GM23338 (cell line): ENCODE results near the gene ZSCAN4. TPM values are rescaled to one million over a fixed set of nuclear protein-coding genes. Genes with fewer than 3 reads are reported as not detected.

Experiments
- ATAC-seq: fragments of 200-7000 bp; cut with Tn5 transposase; 3 replicates; pipeline ENCODE4 v1.9.1; 2020
- DNase-seq: peaks from one replicate; pipeline ENCODE4 v3.0.0-alpha.2; 2015; ENCODE audit warnings: low spot score
- H2AFZ ChIP-seq: fragments of 200-600 bp; sonication (generic); 2 replicates; pipeline ENCODE4 v1.8.0; 2016; ENCODE audit warnings: antibody characterized with exemption, mild to moderate bottlenecking, moderate library complexity
- H3F3A ChIP-seq: fragments of 200-600 bp; sonication (generic); replicated peaks from 2 replicates; pipeline ENCODE4 v1.8.0; 2017; ENCODE audit warnings: antibody characterized with exemption, mixed run types, low read depth
- H3K27ac ChIP-seq: fragments of 200-600 bp; sonication (generic); 2 replicates; pipeline ENCODE4 v1.6.1; 2016; ENCODE audit warnings: low read depth
- H3K27me3 ChIP-seq: fragments of 200-600 bp; sonication (generic); 2 replicates; pipeline ENCODE4 v1.8.0; 2016; ENCODE audit warnings: mild to moderate bottlenecking, mixed run types, moderate library complexity; ENCODE audit not compliant: insufficient read depth
- H3K36me3 ChIP-seq: fragments of 200-600 bp; sonication (generic); 2 replicates; pipeline ENCODE4 v1.8.0; 2016; ENCODE audit warnings: mild to moderate bottlenecking; ENCODE audit not compliant: insufficient read depth
- H3K4me1 ChIP-seq: fragments of 200-600 bp; sonication (generic); 2 replicates; pipeline ENCODE4 v1.8.0; 2016; ENCODE audit warnings: mild to moderate bottlenecking, moderate library complexity; ENCODE audit not compliant: insufficient read depth
- H3K4me2 ChIP-seq: fragments of 200-600 bp; sonication (generic); 2 replicates; pipeline ENCODE4 v1.7.1; 2017; ENCODE audit warnings: mixed run types
- H3K4me3 ChIP-seq: fragments of 200-600 bp; sonication (generic); 2 replicates; pipeline ENCODE4 v1.6.1; 2016; ENCODE audit warnings: mixed run types
- H3K79me2 ChIP-seq: fragments of 200-600 bp; sonication (generic); replicated peaks from 2 replicates; pipeline ENCODE4 v1.8.0; 2017; ENCODE audit warnings: mild to moderate bottlenecking; ENCODE audit not compliant: insufficient read depth
- H3K9me2 ChIP-seq: fragments of 200-600 bp; sonication (generic); 2 replicates; pipeline ENCODE4 v1.8.0; 2017; ENCODE audit not compliant: insufficient read depth
- H4K20me1 ChIP-seq: fragments of 200-600 bp; sonication (generic); replicated peaks from 2 replicates; pipeline ENCODE4 v1.8.0; 2017; ENCODE audit warnings: mild to moderate bottlenecking; ENCODE audit not compliant: insufficient read depth
- H3K27ac Mint-ChIP-seq: 2 replicates; pipeline ENCODE4 v1.8.0; 2020; ENCODE audit warnings: inconsistent platforms, mild to moderate bottlenecking, moderate library complexity, mixed read lengths
- H3K27me3 Mint-ChIP-seq: 3 replicates; pipeline ENCODE4 v1.8.0; 2022; ENCODE audit warnings: low read depth, mild to moderate bottlenecking, moderate library complexity, mixed read lengths, inconsistent platforms; ENCODE audit not compliant: insufficient read depth, poor library complexity
- H3K36me3 Mint-ChIP-seq: 3 replicates; pipeline ENCODE4 v1.8.0; 2021; ENCODE audit warnings: low read depth, mild to moderate bottlenecking, inconsistent platforms, moderate library complexity, mixed read lengths
- H3K4me1 Mint-ChIP-seq: 3 replicates; pipeline ENCODE4 v1.8.0; 2020; ENCODE audit warnings: mild to moderate bottlenecking, inconsistent platforms, mixed read lengths
- H3K4me3 Mint-ChIP-seq: 3 replicates; pipeline ENCODE4 v1.8.0; 2021; ENCODE audit warnings: moderate library complexity, mild to moderate bottlenecking, inconsistent platforms, mixed read lengths
- H3K9me3 Mint-ChIP-seq: 3 replicates; pipeline ENCODE4 v1.8.0; 2020; ENCODE audit warnings: moderate library complexity, mild to moderate bottlenecking, inconsistent platforms, mixed read lengths
- CREB1 ChIP-seq: fragments of 250-450 bp; sonication (Bioruptor Pico); IDR thresholded peaks from 2 replicates; pipeline ENCODE4 v1.5.0; 2020; ENCODE audit warnings: low read depth, mild to moderate bottlenecking, moderate library complexity
- CTCF ChIP-seq, 2 experiments: fragments of 200-600 bp in 1 of 2; sonication (generic) in 1 of 2; conservative IDR thresholded peaks; 2 replicates each; pipeline versions ENCODE4 v1.5.1 to v1.6.1; 2016 to 2017; ENCODE audit warnings: antibody characterized with exemption in 2 of 2, low read depth in 2 of 2, mild to moderate bottlenecking in 2 of 2, moderate library complexity in 1 of 2
- ETS1 ChIP-seq: IDR thresholded peaks from 2 replicates; pipeline ENCODE4 v1.6.1; 2016; ENCODE audit warnings: antibody characterized with exemption
- EZH2 ChIP-seq: fragments of 200-600 bp; sonication (generic); IDR thresholded peaks from one replicate; pipeline ENCODE4 v1.8.0; 2017; ENCODE audit warnings: antibody characterized with exemption, mild to moderate bottlenecking, low read depth; ENCODE audit not compliant: unreplicated experiment
- EZH2phosphoT487 ChIP-seq: fragments of 200-600 bp; sonication (generic); IDR thresholded peaks from one replicate; pipeline ENCODE4 v1.8.1; 2018; ENCODE audit warnings: antibody characterized with exemption; ENCODE audit not compliant: unreplicated experiment
- JUNB ChIP-seq: IDR thresholded peaks from one replicate; pipeline ENCODE4 v1.6.1; 2016; ENCODE audit warnings: antibody characterized with exemption; ENCODE audit not compliant: unreplicated experiment
- NANOG ChIP-seq: IDR thresholded peaks from 2 replicates; pipeline ENCODE4 v1.6.1; 2016; ENCODE audit warnings: antibody characterized with exemption, borderline replicate concordance
- POLR2AphosphoS5 ChIP-seq: IDR thresholded peaks from 2 replicates; pipeline ENCODE4 v1.6.1; 2016; ENCODE audit warnings: antibody characterized with exemption, low read depth
- REST ChIP-seq: IDR thresholded peaks from one replicate; pipeline ENCODE4 v1.6.1; 2018; ENCODE audit warnings: antibody characterized with exemption; ENCODE audit not compliant: unreplicated experiment
- STAT1 ChIP-seq: IDR thresholded peaks from one replicate; pipeline ENCODE4 v1.6.1; 2016; ENCODE audit warnings: antibody characterized with exemption; ENCODE audit not compliant: unreplicated experiment
- ZNF114 ChIP-seq: fragments of 250-450 bp; sonication (Bioruptor Pico); IDR thresholded peaks from 2 replicates; pipeline ENCODE4 v1.5.0; 2020; ENCODE audit warnings: mild to moderate bottlenecking, moderate library complexity
- ZNF331 ChIP-seq: fragments of 250-450 bp; sonication (Bioruptor Pico); IDR thresholded peaks from 2 replicates; pipeline ENCODE4 v1.5.0; 2020; ENCODE audit warnings: low read depth, mild to moderate bottlenecking, moderate library complexity
- ZNF462 ChIP-seq: fragments of 250-450 bp; sonication (Bioruptor Pico); IDR thresholded peaks from 2 replicates; pipeline ENCODE4 v1.5.0; 2020; ENCODE audit warnings: mild to moderate bottlenecking, moderate library complexity
- polyA plus RNA-seq: library from polyadenylated mRNA; unstranded; fragments of >200 nt; fragmentation: Nextera tagmentation; extraction: Ambion mirVana; gene quantifications from 2 replicates; pipeline ENCODE4 v1.2.1, GENCODE V29; 2016
- total RNA-seq: library from RNA; depleted of rRNA; stranded (reverse); fragments of >200 nt; shearing (Covaris generic); gene quantifications from 2 replicates; pipeline ENCODE4 v1.2.3, GENCODE V29; 2014

Gene ZSCAN4
- total and polyA plus RNA-seq, 2 experiments from 2014 or later, result not detected

GRCh38 chr19:57641715-57642234, 27.0 kb upstream of the ZSCAN4 start:
- Histone ChIP-seq H3K79me2 (peaks cover 3% of the 10 kb centered on the region; the same call in 1 of the 2 replicates), H4K20me1 (0 out of 2 replicates have a peak, but pooled peaks cover 5% of the 10 kb centered on the region), H3F3A (no peaks in the 10 kb centered on the region), H3K4me1 (no peaks in the 10 kb centered on the region), H3K27ac (no peak overlapping the region), H3K27me3 (no peaks in the 10 kb centered on the region), H3K9me2 (peaks cover 4% of the 10 kb centered on the region; the same call in 1 of the 2 replicates), H3K36me3 (peaks cover 42% of the 10 kb centered on the region), H3K4me2 (no peak overlapping the region), H3K4me3 (no peak overlapping the region), H2AFZ (no peak overlapping the region)
- Mint-ChIP-seq H3K9me3 (peaks cover 15% of the 10 kb centered on the region), H3K27me3 (no peaks in the 10 kb centered on the region), H3K4me1 (no peaks in the 10 kb centered on the region), H3K27ac (no peak overlapping the region), H3K4me3 (no peak overlapping the region), H3K36me3 (peaks cover 65% of the 10 kb centered on the region)
- no peak for ATAC-seq
- TF ChIP-seq ZNF462 (CRISPR knock-in tag) (no peak), CTCF (conservative IDR thresholded peaks at IDR 0.05; ENCODE audit: low read depth in 2 of 2) (no peak), STAT1 (no peak), JUNB (no peak), ETS1 (no peak), CREB1 (CRISPR knock-in tag) (no peak), EZH2 (no peak), ZNF114 (CRISPR knock-in tag) (no peak), EZH2phosphoT487 (no peak), REST (no peak), POLR2AphosphoS5 (no peak), ZNF331 (CRISPR knock-in tag) (no peak), NANOG (no peak)
- DNase-seq, result no peak
